ENCODE measurements around the gene RBM20. TPM values are rescaled to one million over a fixed set of nuclear protein-coding genes. Genes with fewer than 3 reads are reported as not detected.
"Not testable (repeated sequence)": the region's sequence is repeated elsewhere in the genome, so short reads cannot be mapped to it uniquely, and the experiment has no call there.

RBM20 gene
- total RNA-seq, 1 experiment from 2014 or later, result 16.5 TPM

DNA sequence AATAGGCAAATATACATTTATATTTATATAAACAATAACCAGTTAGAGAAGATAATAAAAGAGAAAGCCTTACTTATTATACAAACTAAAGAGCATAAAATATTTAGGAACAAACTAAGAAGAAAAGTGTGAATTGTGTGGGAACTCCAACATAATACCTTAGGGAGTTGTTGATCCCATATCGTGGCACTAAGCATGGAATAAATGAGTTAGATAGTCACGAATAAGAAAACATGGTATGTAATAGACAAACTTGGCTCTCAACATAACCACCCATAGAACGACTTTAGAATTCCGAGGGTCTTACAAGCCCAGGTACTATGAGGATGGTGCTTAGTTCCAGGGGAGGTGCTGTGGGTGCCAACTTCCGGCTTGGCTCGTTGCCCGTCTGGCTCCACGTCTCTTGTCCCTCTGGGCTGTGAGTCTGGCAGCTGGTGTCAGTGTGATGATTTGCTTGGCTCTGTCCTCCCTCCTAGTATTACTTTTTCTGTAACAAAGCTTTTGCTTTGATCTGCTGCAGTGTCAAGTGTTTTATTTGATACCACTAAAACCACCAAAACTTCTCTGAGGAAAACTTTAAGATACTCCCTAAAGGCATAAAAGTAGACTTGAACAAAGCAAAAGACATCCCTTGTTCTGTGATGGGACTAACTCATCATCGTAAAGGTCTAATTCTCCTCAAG, 9.5 kb upstream of the RBM20 start:
- no peaks in the 10 kb centered on the region for H3K36me3 ChIP-seq
- H3K4me3 ChIP-seq, result no peak overlapping the region
- H3K27ac ChIP-seq, result no peak overlapping the region
- DNase-seq (ENCODE audit: low read depth in 1 of 2, low spot score in 2 of 2), result peak in 1 of 2 experiments; percentile 45
- peaks cover 56% of the 10 kb centered on the region for H3K4me1 ChIP-seq (replicated peaks)
- no peaks in the 10 kb centered on the region for H3K27me3 ChIP-seq (replicated peaks)
- H3K9me3 ChIP-seq (replicated peaks), result no peaks in the 10 kb centered on the region

DNA sequence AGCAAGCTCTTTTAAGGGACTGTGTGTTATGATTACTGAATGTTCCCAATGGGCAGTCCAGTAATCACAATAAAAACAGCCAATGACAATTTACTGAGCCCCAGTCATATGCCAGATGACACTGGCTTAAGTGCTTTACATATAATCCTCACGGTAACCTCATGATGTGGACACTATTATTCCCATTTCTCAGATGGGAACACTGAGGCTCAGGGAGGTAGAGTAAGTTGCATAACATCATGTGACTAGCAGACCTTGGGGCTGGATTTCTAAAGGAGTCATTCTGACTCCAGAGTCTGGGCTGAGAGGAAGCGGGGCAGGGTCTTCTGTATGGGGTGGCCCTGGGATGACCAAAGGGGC, 7.6 kb upstream of the RBM20 start:
- H3K27me3 ChIP-seq (replicated peaks), result no peaks in the 10 kb centered on the region
- no peak for DNase-seq (ENCODE audit: low read depth in 1 of 2, low spot score in 2 of 2)
- H3K4me1 ChIP-seq (replicated peaks), result peaks cover 54% of the 10 kb centered on the region
- no peak overlapping the region for H3K27ac ChIP-seq
- no peaks in the 10 kb centered on the region for H3K9me3 ChIP-seq (replicated peaks)
- no peaks in the 10 kb centered on the region for H3K36me3 ChIP-seq
- H3K4me3 ChIP-seq, result no peak overlapping the region

DNA sequence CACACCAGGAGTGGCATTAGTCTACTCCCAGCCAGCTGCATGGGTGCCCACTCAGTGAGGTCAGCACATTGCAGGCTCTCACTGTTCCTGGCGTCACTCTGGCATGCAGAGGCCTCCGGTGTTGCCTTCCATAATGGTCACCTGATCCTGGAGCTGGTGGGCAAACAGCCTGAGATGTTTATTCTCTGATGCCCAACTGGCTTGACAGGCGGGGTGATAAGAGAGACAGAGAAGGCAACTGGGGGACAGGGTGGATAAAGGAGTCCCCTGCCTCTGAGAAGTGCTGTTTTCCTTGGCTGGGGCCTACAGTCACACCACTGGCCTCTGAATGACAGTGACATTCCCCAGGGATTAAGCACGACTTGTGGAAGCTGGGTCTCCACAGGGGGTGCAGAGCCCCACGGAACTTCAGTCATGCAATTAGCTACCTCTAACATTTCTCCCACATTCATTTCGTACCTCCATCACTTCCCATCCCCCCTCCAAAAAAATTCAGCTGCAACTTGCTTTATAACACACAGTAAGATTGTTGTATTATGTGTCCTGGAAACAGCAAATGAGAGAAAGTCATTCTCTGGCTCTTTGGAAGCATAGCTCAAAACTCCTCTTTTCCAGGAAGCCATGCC, 7.1 kb upstream of the RBM20 start:
- Histone ChIP-seq H3K4me3 (no peak overlapping the region), H3K36me3 (no peaks in the 10 kb centered on the region), H3K9me3 (replicated peaks) (no peaks in the 10 kb centered on the region), H3K27me3 (replicated peaks) (no peaks in the 10 kb centered on the region), H3K27ac (no peak overlapping the region), H3K4me1 (replicated peaks) (peaks cover 53% of the 10 kb centered on the region)
- DNase-seq (ENCODE audit: low read depth in 1 of 2, low spot score in 2 of 2), result peak in 1 of 2 experiments; percentile 39

DNA sequence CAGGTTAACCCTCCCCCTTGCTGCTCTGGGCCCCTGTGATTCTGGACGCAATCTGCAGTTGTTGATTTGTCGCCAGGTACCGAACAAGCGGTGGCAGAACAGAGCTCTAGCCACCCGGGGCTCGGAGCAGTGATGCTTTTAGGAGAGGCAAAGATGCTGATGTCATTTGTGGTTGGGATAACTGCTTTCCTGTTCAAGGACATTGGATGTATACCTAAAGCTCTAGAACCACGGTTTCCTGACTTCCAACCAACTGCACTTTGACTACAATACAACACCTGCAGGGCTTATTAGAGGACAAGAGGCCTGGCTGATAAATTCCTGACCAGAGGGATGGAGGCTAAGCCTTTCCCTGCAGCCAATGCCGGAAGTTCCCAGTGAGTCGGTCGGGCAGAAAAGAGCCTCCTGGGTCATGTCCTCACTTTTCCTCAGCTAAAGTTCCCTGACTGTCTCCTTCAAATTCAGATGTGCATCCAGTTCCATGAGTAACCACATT, 6.5 kb upstream of the RBM20 start:
- Histone ChIP-seq H3K36me3 (no peaks in the 10 kb centered on the region), H3K27me3 (replicated peaks) (no peaks in the 10 kb centered on the region), H3K4me3 (no peak overlapping the region), H3K9me3 (replicated peaks) (no peaks in the 10 kb centered on the region), H3K4me1 (replicated peaks) (peaks cover 48% of the 10 kb centered on the region), H3K27ac (no peak overlapping the region)
- DNase-seq (ENCODE audit: low read depth in 1 of 2, low spot score in 2 of 2), result no peak

DNA sequence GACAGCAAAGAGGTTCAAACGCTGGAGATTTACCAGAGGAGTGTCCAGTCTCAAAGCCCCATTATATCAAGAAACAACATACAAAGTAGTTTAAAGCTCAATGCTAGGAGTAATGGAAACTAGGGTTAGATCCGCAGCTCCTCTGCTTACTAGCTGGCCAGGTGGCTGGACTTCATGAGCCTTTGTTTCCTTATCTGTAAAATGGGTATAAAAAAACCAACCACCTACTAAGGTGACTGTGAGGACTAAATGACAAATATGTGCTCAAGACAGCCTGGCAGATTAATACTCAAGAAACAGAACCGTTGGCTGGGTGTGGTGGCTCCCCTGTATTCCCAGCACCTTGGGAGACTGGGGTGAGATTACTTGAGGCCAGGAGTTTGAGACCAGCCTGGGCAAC, 5.8 kb upstream of the RBM20 start:
- H3K27me3 ChIP-seq (replicated peaks), result no peaks in the 10 kb centered on the region
- no peak overlapping the region for H3K4me3 ChIP-seq
- H3K27ac ChIP-seq, result no peak overlapping the region
- H3K36me3 ChIP-seq, result no peaks in the 10 kb centered on the region
- no peak for DNase-seq (ENCODE audit: low read depth in 1 of 2, low spot score in 2 of 2)
- H3K4me1 ChIP-seq (replicated peaks), result peaks cover 50% of the 10 kb centered on the region
- H3K9me3 ChIP-seq (replicated peaks), result no peaks in the 10 kb centered on the region

- H3K36me3 ChIP-seq; H3K4me3 ChIP-seq; DNase-seq (ENCODE audit: low read depth in 1 of 2, low spot score in 2 of 2); H3K27ac ChIP-seq; H3K27me3 ChIP-seq (replicated peaks); H3K9me3 ChIP-seq (replicated peaks): not testable (repeated sequence)
- peaks cover 57% of the 10 kb centered on the region for H3K4me1 ChIP-seq (replicated peaks)
Observed at GRCh38 chr10:110639046-110639445, 5.1 kb upstream of the RBM20 start.

- not testable (repeated sequence) for H3K9me3 ChIP-seq (replicated peaks); H3K27me3 ChIP-seq (replicated peaks); H3K27ac ChIP-seq; H3K4me3 ChIP-seq; DNase-seq (ENCODE audit: low read depth in 1 of 2, low spot score in 2 of 2); H3K36me3 ChIP-seq
- peaks cover 52% of the 10 kb centered on the region for H3K4me1 ChIP-seq (replicated peaks)
Observed at GRCh38 chr10:110639858-110640257, 4.3 kb upstream of the RBM20 start.

GRCh38 chr10:110641256-110641655, 2.9 kb upstream of the RBM20 start:
- H3K4me3 ChIP-seq, result no peak overlapping the region
- peaks cover 11% of the 10 kb centered on the region; the same call in 1 of the 2 replicates for H3K36me3 ChIP-seq
- H3K27me3 ChIP-seq (replicated peaks), result no peaks in the 10 kb centered on the region
- no peak overlapping the region for H3K27ac ChIP-seq
- H3K9me3 ChIP-seq (replicated peaks), result no peaks in the 10 kb centered on the region; the same call in 1 of the 2 replicates
- peak; percentile 59 to 68 for DNase-seq (ENCODE audit: low read depth in 1 of 2, low spot score in 2 of 2)
- H3K4me1 ChIP-seq (replicated peaks), result peaks cover 45% of the 10 kb centered on the region

- H3K27me3 ChIP-seq (replicated peaks), result no peaks in the 10 kb centered on the region
- H3K36me3 ChIP-seq, result peaks cover 11% of the 10 kb centered on the region; the same call in 1 of the 2 replicates
- no peak overlapping the region for H3K27ac ChIP-seq
- peaks cover 40% of the 10 kb centered on the region for H3K4me1 ChIP-seq (replicated peaks)
- no peak for DNase-seq (ENCODE audit: low read depth in 1 of 2, low spot score in 2 of 2)
- H3K9me3 ChIP-seq (replicated peaks), result no peaks in the 10 kb centered on the region; the same call in 1 of the 2 replicates
- no peak overlapping the region for H3K4me3 ChIP-seq
Observed at GRCh38 chr10:110642204-110643034, 1.7 kb upstream of the RBM20 start.

GRCh38 chr10:110643035-110643652, 992 bp upstream of the RBM20 start:
- Histone ChIP-seq H3K36me3 (peaks cover 11% of the 10 kb centered on the region; the same call in 1 of the 2 replicates), H3K9me3 (replicated peaks) (no peaks in the 10 kb centered on the region; the same call in 1 of the 2 replicates), H3K4me3 (peak overlapping the region; percentile 92), H3K27me3 (replicated peaks) (no peaks in the 10 kb centered on the region), H3K27ac (no peak overlapping the region), H3K4me1 (replicated peaks) (peaks cover 41% of the 10 kb centered on the region)
- DNase-seq (ENCODE audit: low read depth in 1 of 2, low spot score in 2 of 2), result no peak

DNA sequence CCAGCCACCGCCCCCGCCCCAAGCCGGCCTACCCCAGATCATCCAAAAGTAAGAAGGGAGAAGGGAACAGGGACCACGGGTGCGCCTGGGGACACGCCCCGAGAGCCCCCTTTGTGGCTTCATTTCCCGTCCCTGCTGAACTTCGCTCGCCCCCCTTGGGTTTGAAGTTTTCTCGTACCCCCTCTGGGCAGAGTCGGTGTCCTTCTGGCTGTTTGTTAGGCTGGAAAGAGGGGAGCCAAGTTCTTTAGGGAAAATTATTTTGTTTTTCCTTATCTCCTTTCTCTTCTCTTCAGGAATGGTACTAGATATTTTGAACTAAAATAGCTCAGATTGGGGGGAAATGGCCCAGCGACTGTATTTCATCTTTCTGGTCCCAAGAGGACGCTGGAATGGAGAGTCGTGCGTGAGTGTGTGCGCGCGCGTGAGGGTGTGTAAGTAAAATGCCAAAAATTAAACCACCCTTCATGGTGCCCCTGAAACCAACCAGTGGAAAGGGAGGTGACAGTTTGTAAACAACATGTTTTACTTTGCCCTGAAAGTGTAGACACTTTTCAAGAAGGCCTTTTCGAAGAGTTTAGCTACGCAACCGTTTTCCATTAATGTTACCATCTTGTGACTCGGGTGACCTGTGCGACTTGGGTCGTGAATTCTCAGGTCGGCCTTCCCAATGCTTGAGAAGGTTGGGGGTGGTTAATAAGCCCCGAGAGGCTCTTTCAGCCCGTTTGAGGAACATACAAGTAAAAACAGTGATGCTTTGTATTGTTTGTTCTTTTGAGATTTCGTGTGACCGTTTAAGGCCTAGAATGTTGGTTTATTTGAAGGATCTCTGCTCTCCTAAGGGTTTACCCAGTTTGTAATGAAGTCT, 694 bp downstream of the RBM20 start:
- Histone ChIP-seq H3K9me3 (replicated peaks) (no peaks in the 10 kb centered on the region; the same call in 1 of the 2 replicates), H3K4me3 (peak overlapping the region; percentile 92), H3K27me3 (replicated peaks) (no peaks in the 10 kb centered on the region), H3K27ac (peak overlapping the region; percentile 93), H3K4me1 (replicated peaks) (peaks cover 55% of the 10 kb centered on the region), H3K36me3 (peaks cover 11% of the 10 kb centered on the region; the same call in 1 of the 2 replicates)
- DNase-seq (ENCODE audit: low read depth in 1 of 2, low spot score in 2 of 2), result peak in 1 of 2 experiments; percentile 70

- H3K27me3 ChIP-seq (replicated peaks), result no peaks in the 10 kb centered on the region
- H3K27ac ChIP-seq, result peak overlapping the region; percentile 93
- H3K9me3 ChIP-seq (replicated peaks), result no peaks in the 10 kb centered on the region; the same call in 1 of the 2 replicates
- peak overlapping the region; percentile 92 for H3K4me3 ChIP-seq
- H3K36me3 ChIP-seq, result peaks cover 11% of the 10 kb centered on the region; the same call in 1 of the 2 replicates
- peaks cover 55% of the 10 kb centered on the region for H3K4me1 ChIP-seq (replicated peaks)
- peak in 1 of 2 experiments; percentile 79 for DNase-seq (ENCODE audit: low read depth in 1 of 2, low spot score in 2 of 2)
Observed at GRCh38 chr10:110646417-110647135, 2.4 kb downstream of the RBM20 start.
